Activated CD8-positive, alpha-beta memory T cell treated with anti-CD3 and anti-CD28 coated beads, Interleukin-2, amount 50 U/mL, for 48 hours (primary cell): Measurements from ENCODE around the gene CACNA1H.

Experiments
- DNase-seq: peaks from one replicate; pipeline ENCODE4 v3.0.0-alpha.2; 2020

Gene CACNA1H

GRCh38 chr16:1123525-1124230, 29.2 kb upstream of the CACNA1H start:
- no peak for DNase-seq

GRCh38 chr16:1124291-1124690, 28.6 kb upstream of the CACNA1H start:
- DNase-seq: no peak

GRCh38 chr16:1124795-1125194, 28.1 kb upstream of the CACNA1H start:
- DNase-seq: no peak

GRCh38 chr16:1125471-1125870, 27.4 kb upstream of the CACNA1H start:
- DNase-seq: no peak

GRCh38 chr16:1126044-1126443, 26.9 kb upstream of the CACNA1H start:
- no peak for DNase-seq

- DNase-seq: no peak
Measured at GRCh38 chr16:1126586-1126985, 26.3 kb upstream of the CACNA1H start.

GRCh38 chr16:1127101-1127500, 25.8 kb upstream of the CACNA1H start:
- DNase-seq: no peak

- DNase-seq: no peak
Measured at GRCh38 chr16:1127971-1128715, 24.8 kb upstream of the CACNA1H start.

GRCh38 chr16:1129106-1129960, 23.6 kb upstream of the CACNA1H start:
- DNase-seq: no peak

- no peak for DNase-seq
Measured at GRCh38 chr16:1130382-1130781, 22.5 kb upstream of the CACNA1H start.

GRCh38 chr16:1131378-1131994, 21.4 kb upstream of the CACNA1H start:
- DNase-seq: no peak

GRCh38 chr16:1132431-1132830, 20.5 kb upstream of the CACNA1H start:
- DNase-seq: no peak

GRCh38 chr16:1133271-1133670, 19.6 kb upstream of the CACNA1H start:
- DNase-seq: no peak

GRCh38 chr16:1133810-1134520, 18.9 kb upstream of the CACNA1H start:
- DNase-seq: no peak

- no peak for DNase-seq
Measured at GRCh38 chr16:1134776-1135458, 18.0 kb upstream of the CACNA1H start.

- no peak for DNase-seq
Measured at GRCh38 chr16:1135459-1135825, 17.5 kb upstream of the CACNA1H start.

GRCh38 chr16:1137604-1138003, 15.3 kb upstream of the CACNA1H start:
- no peak for DNase-seq

- DNase-seq: no peak
Measured at GRCh38 chr16:1140582-1141162, 12.2 kb upstream of the CACNA1H start.

GRCh38 chr16:1141191-1141590, 11.7 kb upstream of the CACNA1H start:
- DNase-seq: no peak

- DNase-seq: no peak
Measured at GRCh38 chr16:1141716-1142115, 11.2 kb upstream of the CACNA1H start.

GRCh38 chr16:1142911-1143310, 10.0 kb upstream of the CACNA1H start:
- DNase-seq: no peak
